GM19238 (cell line): ENCODE results near the gene ITGAX.

Experiments
- DNase-seq: peaks from one replicate; pipeline ENCODE4 v3.0.0; 2011; ENCODE audit warnings: low spot score; ENCODE audit not compliant: insufficient read length

The ITGAX gene

GRCh38 chr16:31348579-31348978 is 6.4 kb upstream of the ITGAX start:
- DNase-seq, result no peak

GRCh38 chr16:31350275-31351005 is 4.5 kb upstream of the ITGAX start:
- no peak for DNase-seq

- no peak for DNase-seq
Measured at GRCh38 chr16:31351246-31351941, 3.6 kb upstream of the ITGAX start.

DNA sequence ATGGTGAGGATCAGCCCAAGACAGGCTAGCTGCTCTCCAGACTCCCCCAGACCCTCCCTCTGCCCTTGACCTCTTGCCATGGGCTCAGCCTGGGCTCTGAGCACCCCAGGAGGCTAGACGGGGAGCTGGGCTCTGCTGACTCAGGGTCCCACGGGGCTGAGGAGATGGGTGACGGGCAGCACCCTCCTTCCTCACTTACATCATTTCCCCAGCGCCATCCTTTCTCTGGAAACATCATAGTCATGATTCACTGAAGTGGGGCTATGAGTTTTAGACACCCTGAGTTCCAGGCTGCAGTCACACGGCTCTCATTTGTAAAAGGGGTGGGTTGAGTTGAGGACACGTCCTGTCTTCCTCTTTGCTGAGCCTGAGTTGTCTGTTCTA is 3.0 kb upstream of the ITGAX start:
- no peak for DNase-seq

DNA sequence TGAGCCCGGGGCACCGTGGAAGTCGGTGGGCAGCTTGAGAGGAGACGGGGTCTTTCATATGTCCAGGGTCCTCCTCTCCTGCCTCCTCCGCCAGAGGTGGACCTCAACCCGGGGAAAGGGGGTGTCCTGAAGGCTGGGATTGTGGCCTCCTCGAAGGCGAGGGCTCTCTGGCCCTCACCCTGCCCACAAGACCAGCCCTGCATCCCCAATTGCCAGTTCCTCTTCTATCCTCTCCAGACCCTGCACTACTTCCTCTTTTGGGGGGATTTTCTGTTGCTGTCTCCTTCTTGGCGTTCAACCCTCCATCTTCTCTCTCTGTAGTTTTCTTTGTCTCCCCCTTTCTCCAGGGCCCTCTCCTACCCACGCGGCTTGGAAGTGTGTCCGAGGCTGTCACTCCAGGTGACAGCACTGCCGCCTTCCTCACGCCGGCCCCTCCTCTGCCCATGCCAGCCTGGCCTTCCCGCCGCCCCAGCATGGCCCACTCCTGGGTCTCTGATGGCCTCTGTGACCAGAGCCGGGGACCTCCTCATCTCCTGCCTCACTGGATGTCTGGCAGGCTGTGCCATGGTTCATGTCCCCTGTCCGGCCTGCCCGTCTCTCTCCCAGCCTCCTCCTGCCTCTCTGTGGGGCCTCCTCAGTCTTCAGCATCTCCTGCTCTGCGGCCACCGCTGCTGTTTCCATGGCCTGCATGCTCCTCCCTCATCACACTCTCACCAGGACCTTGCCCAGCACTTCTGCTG is 2.4 kb upstream of the ITGAX start:
- no peak for DNase-seq

GRCh38 chr16:31355431-31356100 is 590 bp downstream of the ITGAX start:
- no peak for DNase-seq

DNA sequence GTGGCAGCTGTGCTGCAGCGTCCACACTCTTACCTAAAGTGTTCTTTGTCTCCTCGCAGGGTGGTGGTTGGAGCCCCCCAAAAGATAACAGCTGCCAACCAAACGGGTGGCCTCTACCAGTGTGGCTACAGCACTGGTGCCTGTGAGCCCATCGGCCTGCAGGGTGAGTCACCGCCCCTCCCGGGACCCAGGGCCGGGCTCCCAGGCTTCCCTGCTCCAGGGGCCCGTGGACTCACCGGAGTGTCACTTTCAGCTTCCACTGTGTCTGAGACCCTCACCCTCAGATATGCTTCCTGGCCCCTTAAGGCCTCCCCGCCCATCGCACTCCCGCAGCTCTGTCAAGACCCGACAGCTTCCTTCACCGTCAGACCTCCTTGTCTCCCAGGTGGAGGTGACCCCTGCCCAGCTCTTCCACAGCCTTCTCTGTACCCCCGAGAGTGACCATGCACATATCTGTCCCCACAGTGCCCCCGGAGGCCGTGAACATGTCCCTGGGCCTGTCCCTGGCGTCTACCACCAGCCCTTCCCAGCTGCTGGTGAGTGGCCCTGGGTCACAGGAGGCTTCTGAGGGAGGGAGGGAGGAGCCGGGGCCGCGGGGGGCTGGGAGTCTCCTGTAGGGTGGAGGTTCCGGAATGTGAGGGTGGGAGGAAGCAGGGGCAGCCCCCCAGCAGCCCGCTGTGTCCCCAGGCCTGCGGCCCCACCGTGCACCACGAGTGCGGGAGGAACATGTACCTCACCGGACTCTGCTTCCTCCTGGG is 1.8 kb downstream of the ITGAX start:
- DNase-seq, result no peak

DNA sequence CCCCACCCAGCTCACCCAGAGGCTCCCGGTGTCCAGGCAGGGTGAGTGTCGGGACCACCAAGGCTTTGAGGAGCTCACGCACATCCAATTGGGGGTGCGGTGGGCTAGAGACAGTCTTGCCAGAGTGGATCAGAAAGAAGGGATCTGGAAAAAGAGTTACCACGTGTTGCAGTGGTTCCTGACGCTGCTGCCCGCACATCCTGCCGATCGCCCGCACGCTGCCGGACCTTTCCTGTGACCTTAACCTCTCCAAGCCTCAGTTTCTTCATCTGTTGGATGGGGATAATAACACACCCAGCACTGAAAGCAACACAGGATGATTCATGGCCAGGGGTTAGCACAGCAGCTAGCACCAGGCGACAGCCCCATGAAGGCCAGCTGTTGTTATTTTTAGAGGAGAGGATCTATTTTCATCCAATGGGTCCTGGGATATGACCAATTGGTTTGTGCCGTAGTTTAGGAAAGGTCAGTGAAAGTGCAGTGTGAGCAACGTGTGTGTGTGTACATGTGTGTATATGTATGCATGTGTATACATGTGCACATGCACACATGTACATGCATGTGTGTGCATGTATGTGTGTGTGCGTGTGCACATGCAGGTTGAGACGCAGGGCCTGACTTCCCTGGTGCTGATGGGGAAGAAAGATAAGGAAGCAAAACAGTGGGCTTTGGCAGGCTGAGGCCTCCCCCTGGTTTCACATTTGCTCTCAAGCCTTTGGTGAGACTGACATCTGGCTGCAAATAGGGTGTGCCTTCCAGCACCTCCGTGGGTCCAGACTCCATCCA is 2.5 kb downstream of the ITGAX start:
- DNase-seq, result no peak

- no peak for DNase-seq
Measured at GRCh38 chr16:31360251-31360650, 5.3 kb downstream of the ITGAX start.

DNA sequence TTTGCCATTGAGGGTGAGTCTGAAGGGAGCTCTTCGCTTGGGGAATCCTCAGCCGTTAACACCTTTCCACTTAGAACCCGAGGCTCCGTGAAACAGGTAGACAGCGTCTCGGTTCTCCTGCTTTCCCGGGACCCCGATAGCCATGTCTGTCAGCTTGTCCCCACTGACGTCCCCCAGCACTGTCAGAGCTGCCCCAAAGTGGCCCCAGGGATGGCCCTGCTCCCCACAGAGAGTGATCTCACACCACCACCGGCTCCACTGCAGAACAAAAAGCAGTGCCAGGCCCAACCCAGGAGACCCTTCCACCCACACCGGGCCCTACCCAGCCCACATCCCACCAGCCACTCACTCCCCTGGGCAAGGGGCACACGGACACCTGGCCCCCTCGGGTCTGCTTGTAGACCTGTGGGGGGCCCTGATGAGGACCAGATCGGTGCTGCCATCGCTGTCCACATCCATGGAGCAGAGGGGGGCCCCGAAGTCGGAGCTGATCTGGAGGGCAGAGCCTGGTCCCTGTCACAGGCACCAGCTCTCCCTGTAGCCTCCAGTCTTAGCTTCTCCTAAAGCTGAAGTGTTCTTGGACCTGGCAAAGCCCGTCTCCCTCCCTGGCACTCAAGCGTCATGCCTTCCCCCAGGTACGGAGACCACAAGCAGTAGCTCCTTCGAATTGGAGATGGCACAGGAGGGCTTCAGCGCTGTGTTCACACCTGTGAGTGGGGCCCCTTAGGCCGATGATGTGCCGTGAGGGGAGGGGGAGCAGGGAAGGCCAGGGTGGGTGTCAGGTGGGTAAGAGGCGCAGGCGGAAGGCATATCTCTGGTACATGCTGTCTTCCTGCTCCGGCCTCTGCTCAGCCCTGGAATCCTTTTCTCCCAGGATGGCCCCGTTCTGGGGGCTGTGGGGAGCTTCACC is 6.5 kb downstream of the ITGAX start:
- no peak for DNase-seq

DNA sequence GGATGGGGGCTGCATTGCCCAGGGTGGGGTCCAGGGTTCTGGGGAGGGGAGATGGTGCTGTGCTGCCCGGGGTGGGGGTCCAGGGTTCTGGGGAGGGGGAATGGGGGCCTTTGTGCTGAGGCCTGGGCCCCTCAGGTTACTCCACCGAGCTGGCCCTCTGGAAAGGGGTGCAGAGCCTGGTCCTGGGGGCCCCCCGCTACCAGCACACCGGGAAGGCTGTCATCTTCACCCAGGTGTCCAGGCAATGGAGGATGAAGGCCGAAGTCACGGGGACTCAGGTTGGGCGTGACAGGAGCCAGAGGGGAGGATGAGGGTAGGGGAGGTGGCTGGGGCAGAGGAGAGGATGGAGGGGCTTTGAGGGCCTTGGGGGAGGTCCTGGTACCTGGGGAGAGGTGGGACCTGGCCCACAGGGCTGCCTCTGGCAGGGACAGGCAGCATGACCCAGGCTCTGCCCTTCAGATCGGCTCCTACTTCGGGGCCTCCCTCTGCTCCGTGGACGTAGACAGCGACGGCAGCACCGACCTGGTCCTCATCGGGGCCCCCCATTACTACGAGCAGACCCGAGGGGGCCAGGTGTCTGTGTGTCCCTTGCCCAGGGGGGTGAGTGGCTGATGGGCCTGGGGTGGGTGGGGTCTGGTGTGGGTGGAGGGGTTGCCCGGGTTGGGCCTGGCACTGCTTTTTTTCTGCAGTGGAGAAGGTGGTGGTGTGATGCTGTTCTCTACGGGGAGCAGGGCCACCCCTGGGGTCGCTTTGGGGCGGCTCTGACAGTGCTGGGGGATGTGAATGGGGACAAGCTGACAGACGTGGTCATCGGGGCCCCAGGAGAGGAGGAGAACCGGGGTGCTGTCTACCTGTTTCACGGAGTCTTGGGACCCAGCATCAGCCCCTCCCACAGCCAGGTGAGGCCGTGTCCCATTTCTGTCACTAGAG is 7.8 kb downstream of the ITGAX start:
- no peak for DNase-seq

DNA sequence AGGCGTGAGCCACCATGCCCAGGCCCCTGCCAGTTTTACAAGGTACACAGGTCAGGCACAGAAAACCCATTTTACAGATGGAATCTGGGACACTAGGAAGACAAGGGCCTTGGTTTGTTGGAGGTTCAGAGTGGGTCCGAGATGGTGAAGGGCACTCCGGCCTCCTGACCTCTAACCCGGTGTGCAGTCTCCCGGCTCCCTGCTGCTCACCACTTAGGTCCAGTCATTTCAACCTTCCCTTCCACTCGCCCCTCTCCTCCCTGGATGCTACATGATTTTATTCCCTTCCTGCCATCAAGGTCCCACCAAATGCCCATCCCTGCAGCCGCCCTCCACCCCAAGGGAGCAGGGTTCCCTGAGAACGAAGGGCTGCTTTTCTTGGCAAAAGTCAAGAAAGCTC is 8.7 kb downstream of the ITGAX start:
- DNase-seq, result no peak

DNA sequence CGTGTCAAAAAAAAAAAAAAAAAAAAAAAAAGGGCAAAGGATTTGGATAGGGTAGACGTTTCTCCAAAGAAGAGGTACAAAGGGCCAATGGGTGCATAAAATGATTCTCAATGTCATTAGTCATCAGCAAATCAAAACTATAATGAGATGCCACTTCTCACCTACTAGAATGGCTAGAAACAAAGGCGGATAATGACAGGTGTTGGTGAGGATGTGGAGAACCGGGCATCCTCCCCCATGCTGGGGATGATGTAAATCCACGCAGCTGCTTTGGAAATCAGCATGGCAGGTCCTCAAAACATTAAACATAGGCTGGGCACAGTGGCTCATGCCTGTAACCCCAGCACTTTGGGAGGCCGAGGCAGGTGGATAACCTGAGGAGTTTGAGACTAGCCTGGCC is 9.4 kb downstream of the ITGAX start:
- DNase-seq, result no peak

DNA sequence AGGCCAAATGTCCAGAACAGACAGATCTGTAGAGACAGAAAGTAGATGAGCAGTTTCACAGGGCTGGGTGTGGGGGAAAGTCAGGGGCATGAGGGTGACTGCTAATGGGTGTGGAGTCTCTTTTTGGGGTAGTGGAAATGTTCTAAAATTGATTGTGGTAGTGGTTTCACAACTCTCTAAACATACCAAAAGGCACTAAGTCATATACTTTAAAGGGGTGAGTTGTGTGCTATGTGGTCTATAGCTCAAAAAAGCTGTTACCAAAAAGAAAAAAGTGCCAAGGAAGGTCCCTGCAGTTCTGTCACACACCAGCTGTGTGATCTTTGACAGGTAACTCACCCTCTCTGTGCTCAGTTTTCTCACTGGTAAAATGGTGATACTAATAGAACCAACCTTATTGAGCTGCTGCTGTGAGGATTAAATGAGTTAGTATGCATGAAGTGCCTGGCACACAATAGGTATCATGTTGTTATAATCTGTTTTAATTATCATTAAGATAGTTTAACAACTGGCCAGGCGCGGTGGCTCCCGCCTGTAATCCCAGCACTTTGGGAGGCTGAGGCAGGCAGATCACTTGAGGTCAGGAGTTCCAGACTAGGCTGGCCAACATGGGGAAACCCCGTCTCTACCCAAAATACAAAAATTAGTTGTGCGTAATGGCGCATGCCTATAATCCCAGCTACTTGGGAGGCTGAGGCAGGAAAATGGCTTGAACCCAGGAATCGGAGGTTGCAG is 10.3 kb downstream of the ITGAX start:
- DNase-seq, result no peak

GRCh38 chr16:31367853-31368252 is 12.9 kb downstream of the ITGAX start:
- no peak for DNase-seq

DNA sequence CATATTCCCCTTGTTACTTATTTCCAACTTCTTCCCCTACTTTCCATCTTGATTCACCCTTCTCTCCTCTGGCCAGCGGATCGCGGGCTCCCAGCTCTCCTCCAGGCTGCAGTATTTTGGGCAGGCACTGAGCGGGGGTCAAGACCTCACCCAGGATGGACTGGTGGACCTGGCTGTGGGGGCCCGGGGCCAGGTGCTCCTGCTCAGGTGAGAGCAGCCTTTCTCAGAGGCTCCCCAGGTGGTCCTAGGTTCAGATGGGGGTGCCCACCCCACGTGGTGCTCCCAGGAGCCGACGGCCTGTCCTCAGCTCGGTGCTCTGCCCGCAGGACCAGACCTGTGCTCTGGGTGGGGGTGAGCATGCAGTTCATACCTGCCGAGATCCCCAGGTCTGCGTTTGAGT is 16.0 kb downstream of the ITGAX start:
- DNase-seq, result no peak

GRCh38 chr16:31371619-31372484 is 16.9 kb downstream of the ITGAX start:
- no peak for DNase-seq
